Upper lobe of left lung (tissue), 4 donors: Measurements from ENCODE around the gene TMEM218.

Source experiments
- CTCF ChIP-seq, 6 experiments: fragments of 450-650 bp in 4 of 6; fragments of 200-600 bp in 2 of 6; sonication (generic) in 2 of 6; IDR thresholded peaks; one replicate each; pipeline ENCODE4 v1.5.1; 2016 to 2019; ENCODE audit warnings: antibody characterized with exemption in 6 of 6
- POLR2A ChIP-seq, 4 donors: fragments of 450-650 bp; IDR thresholded peaks; one replicate each; pipeline ENCODE4 v1.5.1; 2016 to 2017; ENCODE audit warnings: antibody characterized with exemption in 4 of 4, mild to moderate bottlenecking in 2 of 4
- POLR2AphosphoS5 ChIP-seq, 2 donors: sonication (generic); formaldehyde crosslinking; IDR thresholded peaks; one replicate each; pipeline ENCODE4 v1.5.1; 2017; ENCODE audit warnings: antibody characterized with exemption in 2 of 2

DNA sequence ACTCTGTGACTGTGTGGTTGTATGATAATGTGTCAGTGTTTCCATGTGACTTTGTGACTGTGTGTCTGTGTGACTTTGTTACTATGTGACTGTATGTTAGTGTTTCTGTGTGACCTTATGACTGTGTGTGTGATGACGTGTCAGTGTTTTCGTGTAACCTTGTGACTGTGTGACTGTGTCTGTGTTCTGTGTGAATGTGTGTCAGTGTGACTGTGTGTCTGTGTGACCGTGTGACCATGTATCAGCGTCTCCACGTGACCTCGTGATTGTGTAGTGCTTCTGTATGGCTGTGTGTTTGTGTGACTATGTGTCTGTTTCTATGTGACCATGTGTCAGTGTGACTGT is 43.6 kb upstream of the TMEM218 start:
- TF ChIP-seq CTCF (IDR thresholded peaks at IDR 0.05) (no peak), POLR2A (IDR thresholded peaks at IDR 0.05) (no peak), POLR2AphosphoS5 (IDR thresholded peaks at IDR 0.05) (no peak)
